Spinal cord (tissue), 10 donors: ENCODE measurements around the gene YARS1. TPM values are rescaled to one million over a fixed set of nuclear protein-coding genes. Genes with fewer than 3 reads are reported as not detected.

Experiments
- DNase-seq, 6 donors: peaks; one replicate each; pipeline versions ENCODE4 v3.0.0 to v3.0.0-alpha.2; 2013 to 2015; ENCODE audit warnings: low spot score in 6 of 6, low read depth in 4 of 6
- H3K27ac ChIP-seq: one replicate; pipeline ENCODE4 v1.5.1; 2013; ENCODE audit warnings: low read depth, low read length, control low read depth
- H3K27me3 ChIP-seq: one replicate; pipeline ENCODE4 v1.6.1; 2013; ENCODE audit warnings: low read length; ENCODE audit not compliant: control insufficient read depth, insufficient read depth
- H3K36me3 ChIP-seq: one replicate; pipeline ENCODE4 v1.6.1; 2013; ENCODE audit warnings: low read length; ENCODE audit not compliant: control insufficient read depth, insufficient read depth
- H3K4me1 ChIP-seq: one replicate; pipeline ENCODE4 v1.6.1; 2013; ENCODE audit warnings: low read length; ENCODE audit not compliant: control insufficient read depth, insufficient read depth
- H3K4me3 ChIP-seq: one replicate; pipeline ENCODE4 v1.5.1; 2013; ENCODE audit warnings: low read depth, low read length, control low read depth
- H3K9me3 ChIP-seq: one replicate; pipeline ENCODE4 v1.6.1; 2013; ENCODE audit warnings: low read length; ENCODE audit not compliant: control insufficient read depth, insufficient read depth
- WGBS: methylation state at CpG from one replicate; pipeline ENCODE4 v1.1.5; 2013; ENCODE audit warnings: missing lambda C conversion rate; ENCODE audit not compliant: insufficient coverage; 5-methylcytosine and 5-hydroxymethylcytosine counted together
- polyA plus RNA-seq, 2 donors: library from polyadenylated mRNA; unstranded; fragments of 120-200 nt; gene quantifications; one replicate each; pipeline ENCODE4 v1.2.1, GENCODE V29; 2013; ENCODE audit not compliant: insufficient read length in 2 of 2
- total RNA-seq, 2 donors: library from RNA; depleted of rRNA in 1 of 2; stranded (reverse); fragments of 120-200 nt in 1 of 2; fragments of >200 nt in 1 of 2; gene quantifications; one replicate each; pipeline versions ENCODE4 v1.2.3 to v1.2.4, GENCODE V29; 2013 to 2014
- donor health status: healthy.

The YARS1 gene
- total and polyA plus RNA-seq, 4 donors = 51.8 to 105 (median 68.1) TPM

- Histone ChIP-seq H3K9me3 (no peaks in the 10 kb centered on the region), H3K4me1 (peaks cover 22% of the 10 kb centered on the region)
Observed at GRCh38 chr1:32758795-32759430, 58.2 kb downstream of the YARS1 start.

DNA sequence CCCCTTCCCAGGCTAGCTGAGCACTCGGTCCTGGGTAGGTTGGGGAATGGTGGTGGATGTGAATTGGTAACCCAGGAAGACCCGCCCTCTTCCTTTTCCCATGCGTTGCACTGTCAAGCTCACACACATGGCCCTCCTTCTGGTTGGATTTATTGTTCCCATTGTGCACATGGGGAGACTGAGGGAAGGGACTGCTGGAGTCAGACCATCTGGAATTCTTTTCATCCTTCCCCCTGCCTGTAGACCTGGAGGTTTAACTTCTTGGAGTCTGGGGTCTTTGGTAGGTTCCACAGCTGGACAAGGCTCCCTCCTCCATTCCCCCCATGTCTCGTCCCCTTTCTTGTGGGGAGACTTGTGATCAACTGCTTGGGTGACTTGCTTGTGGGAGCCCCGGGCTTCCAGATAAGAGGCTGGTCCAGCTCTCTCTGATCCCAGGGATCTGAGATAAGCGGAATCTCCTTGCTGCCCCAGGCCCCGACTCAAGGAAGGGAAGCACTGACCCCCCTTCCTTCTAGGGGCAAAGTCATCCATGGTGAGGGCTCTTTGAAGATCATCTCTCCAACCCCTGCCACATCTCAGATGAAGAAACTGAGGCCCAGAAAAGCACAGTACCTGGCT, 58.9 kb downstream of the YARS1 start:
- H3K9me3 ChIP-seq = no peaks in the 10 kb centered on the region
- H3K4me3 ChIP-seq = no peak overlapping the region
- WGBS = 93% methylated on average over 3 of the region's 7 CpGs
- DNase-seq = no peak
- no peaks in the 10 kb centered on the region for H3K27me3 ChIP-seq
- H3K4me1 ChIP-seq = peaks cover 26% of the 10 kb centered on the region
- H3K27ac ChIP-seq = no peak overlapping the region
- peaks cover 8% of the 10 kb centered on the region for H3K36me3 ChIP-seq

More at GRCh38 chr1:32758795-32759430, 58.2 kb downstream of the YARS1 start:
- Histone ChIP-seq H3K36me3 (peaks cover 10% of the 10 kb centered on the region), H3K4me3 (no peak overlapping the region), H3K27me3 (no peaks in the 10 kb centered on the region), H3K27ac (no peak overlapping the region)
- no peak for DNase-seq
- no CpG with 5 or more reads among the region's 1 CpG for whole genome bisulfite sequencing

GRCh38 chr1:32757213-32757895, 59.8 kb downstream of the YARS1 start:
- H3K9me3 ChIP-seq = no peaks in the 10 kb centered on the region
- peaks cover 8% of the 10 kb centered on the region for H3K36me3 ChIP-seq
- 74% methylated on average over 4 of the region's 4 CpGs for WGBS
- H3K27me3 ChIP-seq = no peaks in the 10 kb centered on the region
- H3K27ac ChIP-seq = no peak overlapping the region
- H3K4me1 ChIP-seq = peaks cover 27% of the 10 kb centered on the region
- DNase-seq = no peak
- H3K4me3 ChIP-seq = no peak overlapping the region

GRCh38 chr1:32755810-32756159, 61.4 kb downstream of the YARS1 start:
- no peak for DNase-seq
- WGBS = 75% methylated on average over 2 of the region's 3 CpGs
- no peak overlapping the region for H3K27ac ChIP-seq
- peak overlapping the region; percentile 37 for H3K4me3 ChIP-seq
- H3K9me3 ChIP-seq = no peaks in the 10 kb centered on the region
- H3K27me3 ChIP-seq = no peaks in the 10 kb centered on the region
- peaks cover 6% of the 10 kb centered on the region for H3K36me3 ChIP-seq
- H3K4me1 ChIP-seq = peaks cover 19% of the 10 kb centered on the region

- WGBS = 49% methylated on average over 5 of the region's 10 CpGs
- Histone ChIP-seq H3K36me3 (peaks cover 4% of the 10 kb centered on the region), H3K4me1 (peaks cover 19% of the 10 kb centered on the region), H3K4me3 (peak overlapping the region; percentile 37), H3K9me3 (no peaks in the 10 kb centered on the region), H3K27ac (no peak overlapping the region), H3K27me3 (no peaks in the 10 kb centered on the region)
- peak in 1 of 6 donors; percentile 81 for DNase-seq
Observed at GRCh38 chr1:32755098-32755809, 61.9 kb downstream of the YARS1 start.

DNA sequence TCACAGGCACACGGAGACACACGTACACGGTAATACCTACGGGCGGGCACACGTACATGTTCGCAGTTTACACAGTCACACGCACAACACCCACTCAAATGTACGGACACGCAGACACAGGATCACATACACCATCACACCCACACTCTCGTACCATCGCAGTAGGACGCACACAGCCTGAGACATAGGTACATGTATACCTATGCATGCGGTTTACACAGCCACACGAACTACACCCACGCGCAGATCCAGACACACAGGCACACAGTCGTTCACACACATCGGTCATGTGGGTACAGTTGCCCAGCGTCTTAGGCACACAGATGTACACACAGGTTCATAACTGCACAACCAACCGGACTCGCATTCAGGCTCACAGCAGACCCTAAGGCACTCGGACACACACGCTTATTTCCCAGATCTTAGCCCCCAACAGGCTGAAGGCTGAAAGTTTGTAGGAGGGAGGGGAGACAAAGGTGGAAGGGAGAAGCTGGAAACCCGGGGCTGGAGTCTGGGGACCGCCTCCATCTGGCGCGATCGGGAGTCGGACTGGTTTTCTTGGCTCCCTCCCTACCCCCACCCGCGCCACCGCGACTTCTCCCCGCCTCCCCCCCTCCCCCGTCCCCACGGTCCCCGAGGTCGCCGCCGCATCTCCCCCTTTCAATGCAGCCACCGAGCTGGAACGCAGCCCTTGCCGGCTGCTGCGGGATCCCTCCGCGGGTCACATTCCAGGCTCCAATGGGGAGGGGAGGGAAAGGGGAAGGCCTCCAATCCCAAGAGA, 62.7 kb downstream of the YARS1 start:
- Histone ChIP-seq H3K4me3 (peak overlapping the region; percentile 37), H3K9me3 (no peaks in the 10 kb centered on the region), H3K36me3 (no peaks in the 10 kb centered on the region), H3K27me3 (no peaks in the 10 kb centered on the region), H3K4me1 (peaks cover 19% of the 10 kb centered on the region), H3K27ac (peak overlapping the region; percentile 0)
- peak in 3 of 6 donors; percentile 29 to 91 (median 65) for DNase-seq
- WGBS = 0% methylated on average over 22 of the region's 47 CpGs

GRCh38 chr1:32753532-32754316, 63.4 kb downstream of the YARS1 start:
- under 1% methylated on average over 50 of the region's 66 CpGs for WGBS
- H3K9me3 ChIP-seq = no peaks in the 10 kb centered on the region
- H3K36me3 ChIP-seq = no peaks in the 10 kb centered on the region
- DNase-seq = peak; percentile 71 to 95 (median 84)
- H3K27ac ChIP-seq = no peak overlapping the region
- H3K27me3 ChIP-seq = no peaks in the 10 kb centered on the region
- peak overlapping the region; percentile 56 for H3K4me3 ChIP-seq
- H3K4me1 ChIP-seq = peaks cover 19% of the 10 kb centered on the region

DNA sequence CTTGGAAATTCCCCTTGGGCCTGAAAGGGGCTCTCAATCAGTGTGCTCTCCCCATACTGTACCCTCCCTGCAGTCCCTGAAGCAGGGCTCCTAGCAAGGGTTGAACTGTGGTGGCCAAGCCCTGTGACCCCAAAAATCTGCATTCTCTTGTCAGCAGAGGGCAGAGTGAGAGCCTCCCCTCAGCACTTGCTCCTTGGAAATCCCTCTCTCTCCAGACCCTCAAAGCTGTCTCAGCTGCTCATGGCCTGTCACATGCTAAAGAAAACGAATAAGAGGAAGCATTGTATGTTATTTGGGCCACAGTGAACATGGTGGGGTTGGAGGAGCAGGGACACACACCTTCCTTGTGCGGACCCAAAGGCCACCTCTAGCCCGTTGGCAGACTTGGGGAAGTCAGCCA, 67.4 kb downstream of the YARS1 start:
- 100% methylated on average over 1 of the region's 3 CpGs for WGBS
- Histone ChIP-seq H3K27ac (no peak overlapping the region), H3K4me3 (no peak overlapping the region), H3K27me3 (no peaks in the 10 kb centered on the region), H3K36me3 (no peaks in the 10 kb centered on the region), H3K4me1 (peaks cover 11% of the 10 kb centered on the region), H3K9me3 (no peaks in the 10 kb centered on the region)
- no peak for DNase-seq
